Osteoblast (primary cell): ENCODE results near the gene CMIP. TPM values are rescaled to one million over a fixed set of nuclear protein-coding genes. Genes with fewer than 3 reads are reported as not detected.
A peak's percentile ranks its signal among the peaks of the same experiment; 100 is the strongest.

Source experiments
- DNase-seq: peaks from one replicate; pipeline ENCODE4 v3.0.0; 2011; ENCODE audit warnings: low spot score, mixed read lengths; ENCODE audit not compliant: insufficient read length; ENCODE audit errors: missing footprints
- H2AFZ ChIP-seq: 2 replicates; pipeline ENCODE4 v1.6.0; 2011; ENCODE audit warnings: mild to moderate bottlenecking, low read length
- H3K27ac ChIP-seq: 2 replicates; pipeline ENCODE4 v1.5.1; 2011; ENCODE audit warnings: mild to moderate bottlenecking, low read depth, low read length, moderate library complexity
- H3K27me3 ChIP-seq: 2 replicates; pipeline ENCODE4 v1.6.0; 2012; ENCODE audit warnings: mild to moderate bottlenecking, control low read depth, inconsistent platforms, low read length, moderate library complexity; ENCODE audit not compliant: insufficient read depth
- H3K36me3 ChIP-seq: 2 replicates; pipeline ENCODE4 v1.5.1; 2011; ENCODE audit warnings: mild to moderate bottlenecking, low read length, control low read depth, moderate library complexity; ENCODE audit not compliant: insufficient read depth
- H3K4me1 ChIP-seq: 2 replicates; pipeline ENCODE4 v1.5.1; 2011; ENCODE audit warnings: mild to moderate bottlenecking, low read length, control low read depth, moderate library complexity; ENCODE audit not compliant: insufficient read depth
- H3K4me2 ChIP-seq: 2 replicates; pipeline ENCODE4 v1.6.0; 2011; ENCODE audit warnings: mild to moderate bottlenecking, low read length; ENCODE audit not compliant: insufficient read depth
- H3K4me3 ChIP-seq: fragments of 200-600 bp; sonication (generic); 3 replicates; pipeline ENCODE4 v1.5.1; 2012; ENCODE audit warnings: mild to moderate bottlenecking, low read length, inconsistent platforms; ENCODE audit not compliant: insufficient read depth
- H3K79me2 ChIP-seq: 2 replicates; pipeline ENCODE4 v1.6.0; 2012; ENCODE audit warnings: mild to moderate bottlenecking, low read length, control low read depth, inconsistent platforms; ENCODE audit not compliant: insufficient read depth
- H3K9me3 ChIP-seq: 2 replicates; pipeline ENCODE4 v1.5.1; 2011; ENCODE audit warnings: low read depth, low read length, control low read depth
- H4K20me1 ChIP-seq: 2 replicates; pipeline ENCODE4 v1.6.0; 2012; ENCODE audit warnings: mild to moderate bottlenecking, low read length, control low read depth; ENCODE audit not compliant: insufficient read depth
- CTCF ChIP-seq: IDR thresholded peaks from 2 replicates; pipeline ENCODE4 v1.5.1; 2011; ENCODE audit warnings: mild to moderate bottlenecking, low read depth, low read length, moderate library complexity; ENCODE audit errors: extremely low read depth
- total RNA-seq: library from RNA; depleted of rRNA; stranded (reverse); fragments of >200 nt; gene quantifications from 2 replicates; pipeline ENCODE4 v1.2.3, GENCODE V29; 2012

CMIP gene
- total RNA-seq, 1 donor, result 8.3 TPM

GRCh38 chr16:81606039-81606438, 161.4 kb downstream of the CMIP start:
- Histone ChIP-seq H3K27ac (no peak overlapping the region), H3K27me3 (no peaks in the 10 kb centered on the region), H3K4me2 (no peak overlapping the region), H3K4me3 (no peak overlapping the region), H2AFZ (no peak overlapping the region), H4K20me1 (peaks cover 27% of the 10 kb centered on the region), H3K36me3 (peaks cover 5% of the 10 kb centered on the region), H3K4me1 (peaks cover 54% of the 10 kb centered on the region), H3K79me2 (peaks cover 32% of the 10 kb centered on the region), H3K9me3 (no peaks in the 10 kb centered on the region)
- DNase-seq, result peak; percentile 17
- no peak for TF ChIP-seq CTCF

GRCh38 chr16:81607006-81607405, 162.4 kb downstream of the CMIP start:
- no peak overlapping the region for H2AFZ ChIP-seq
- H3K27me3 ChIP-seq, result no peaks in the 10 kb centered on the region
- H3K79me2 ChIP-seq, result peaks cover 26% of the 10 kb centered on the region
- no peak overlapping the region for H3K27ac ChIP-seq
- H3K4me2 ChIP-seq, result no peak overlapping the region
- H3K36me3 ChIP-seq, result peaks cover 5% of the 10 kb centered on the region
- peak; percentile 65 for DNase-seq
- TF ChIP-seq CTCF, result no peak
- no peak overlapping the region for H3K4me3 ChIP-seq
- H3K9me3 ChIP-seq, result no peaks in the 10 kb centered on the region
- peaks cover 31% of the 10 kb centered on the region for H4K20me1 ChIP-seq
- peaks cover 45% of the 10 kb centered on the region for H3K4me1 ChIP-seq

GRCh38 chr16:81607805-81608522, 163.4 kb downstream of the CMIP start:
- peak overlapping the region; percentile 51 for H3K27ac ChIP-seq
- H3K79me2 ChIP-seq, result peaks cover 21% of the 10 kb centered on the region
- H4K20me1 ChIP-seq, result peaks cover 30% of the 10 kb centered on the region

More at GRCh38 chr16:81607805-81608522, 163.4 kb downstream of the CMIP start:
- peaks cover 5% of the 10 kb centered on the region for H3K36me3 ChIP-seq
- H3K4me2 ChIP-seq, result no peak overlapping the region
- H3K9me3 ChIP-seq, result no peaks in the 10 kb centered on the region
- no peaks in the 10 kb centered on the region for H3K27me3 ChIP-seq
- H3K4me1 ChIP-seq, result peaks cover 38% of the 10 kb centered on the region
- H2AFZ ChIP-seq, result no peak overlapping the region
- no peak overlapping the region for H3K4me3 ChIP-seq
- TF ChIP-seq CTCF, result no peak
- DNase-seq, result peak; percentile 73
